ENCODE data around the gene C3orf18. TPM values are rescaled to one million over a fixed set of nuclear protein-coding genes. Genes with fewer than 3 reads are reported as not detected.

Gene C3orf18
- 9.1 and 13.5 TPM in 2 replicates for total RNA-seq

- peak; percentile 90 for DNase-seq (ENCODE audit: low read depth)
- no peak for TF ChIP-seq CTCF (IDR thresholded peaks at IDR 0.05; ENCODE audit: insufficient read depth, low read depth, low read length)
- H3K4me3 ChIP-seq (ENCODE audit: low read depth, low read length) = peak within 1 kb of the TSS; percentile 61
These were observed at the start of gene C3orf18 for GRCh38 chr3:50567386-50568167. Gene C3orf18 (minus strand): TSS chr3:50567747. CDS start chr3:50565699, 2,048 bp downstream.

GRCh38 chr3:50616770-50617095 is 49.2 kb upstream of the C3orf18 start:
- no peak for TF ChIP-seq CTCF (IDR thresholded peaks at IDR 0.05; ENCODE audit: insufficient read depth, low read depth, low read length)
- DNase-seq (ENCODE audit: low read depth) = peak; percentile 90

GRCh38 chr3:50616003-50616769 is 48.6 kb upstream of the C3orf18 start:
- DNase-seq (ENCODE audit: low read depth) = peak; percentile 81
- TF ChIP-seq CTCF (IDR thresholded peaks at IDR 0.05; ENCODE audit: insufficient read depth, low read depth, low read length) = peak; percentile 100
- peak overlapping the region; percentile 83 for H3K4me3 ChIP-seq (ENCODE audit: low read depth, low read length)

More at GRCh38 chr3:50616770-50617095, 49.2 kb upstream of the C3orf18 start:
- H3K4me3 ChIP-seq (ENCODE audit: low read depth, low read length) = peak overlapping the region; percentile 83

GRCh38 chr3:50615190-50615589 is 47.6 kb upstream of the C3orf18 start:
- H3K4me3 ChIP-seq (ENCODE audit: low read depth, low read length) = no peak overlapping the region
- DNase-seq (ENCODE audit: low read depth) = no peak
- TF ChIP-seq CTCF (IDR thresholded peaks at IDR 0.05; ENCODE audit: insufficient read depth, low read depth, low read length) = no peak

GRCh38 chr3:50612970-50613846 is 45.7 kb upstream of the C3orf18 start:
- no peak for TF ChIP-seq CTCF (IDR thresholded peaks at IDR 0.05; ENCODE audit: insufficient read depth, low read depth, low read length)
- H3K4me3 ChIP-seq (ENCODE audit: low read depth, low read length) = peak overlapping the region; percentile 74
- DNase-seq (ENCODE audit: low read depth) = no peak

- DNase-seq (ENCODE audit: low read depth) = peak; percentile 31
- peak overlapping the region; percentile 74 for H3K4me3 ChIP-seq (ENCODE audit: low read depth, low read length)
- no peak for TF ChIP-seq CTCF (IDR thresholded peaks at IDR 0.05; ENCODE audit: insufficient read depth, low read depth, low read length)
These were observed 44.8 kb upstream of the C3orf18 start for GRCh38 chr3:50612234-50612882.
